GM18873 (cell line): ENCODE data around the gene GHRL.
"Not testable (repeated sequence)": the region's sequence is repeated elsewhere in the genome, so short reads cannot be mapped to it uniquely, and the experiment has no call there.

ENCODE experiments used
- ATAC-seq: cut with Tn5 transposase; IDR thresholded peaks from one replicate; pipeline ENCODE4 v1.9.1; 2021; ENCODE audit warnings: mild to moderate bottlenecking, moderate library complexity, moderate number of reproducible peaks; ENCODE audit not compliant: unreplicated experiment, low FRiP score

Gene GHRL

DNA sequence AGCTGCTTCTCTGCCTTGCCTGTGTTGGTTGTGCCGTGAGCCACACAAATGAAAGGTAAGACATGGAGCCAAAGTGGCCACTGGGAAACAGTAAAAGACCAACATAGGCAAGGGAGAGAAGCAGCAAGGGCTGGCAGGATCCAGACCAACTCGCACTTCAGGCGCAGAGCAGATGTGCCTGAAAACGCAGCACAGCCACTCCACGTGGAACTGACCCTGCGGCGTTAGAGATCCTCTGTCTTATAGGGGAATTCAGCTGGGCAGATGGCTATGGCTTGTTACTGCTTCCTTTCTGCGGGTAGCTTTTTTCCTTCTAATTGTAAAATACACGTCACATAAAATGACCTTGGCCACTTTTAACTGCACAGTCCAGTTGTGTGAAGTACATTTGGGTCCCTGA is 10.4 kb upstream of the GHRL start:
- no peak for ATAC-seq

DNA sequence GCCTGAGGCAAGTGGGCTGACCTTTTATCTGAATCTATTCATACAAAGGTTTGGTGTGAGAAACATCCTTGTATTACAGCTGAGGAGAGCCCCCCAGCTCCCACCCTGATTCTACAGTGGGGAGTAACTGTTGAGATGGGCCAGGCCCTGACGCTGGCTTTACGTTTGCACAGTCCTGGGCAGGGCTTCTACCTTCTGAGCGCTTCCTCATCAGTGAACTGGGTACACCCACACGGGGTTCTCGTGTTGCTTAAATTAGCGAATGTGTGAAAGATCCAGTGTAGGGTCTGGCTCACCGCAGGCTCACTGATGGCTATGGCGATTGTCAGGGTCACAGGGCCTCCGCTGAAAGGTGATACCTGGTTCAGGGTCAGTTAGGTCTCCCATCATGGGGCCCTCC is 7.3 kb upstream of the GHRL start:
- ATAC-seq = no peak

GRCh38 chr3:10299679-10300078 is 6.9 kb upstream of the GHRL start:
- no peak for ATAC-seq

GRCh38 chr3:10299175-10299574 is 6.4 kb upstream of the GHRL start:
- no peak for ATAC-seq

DNA sequence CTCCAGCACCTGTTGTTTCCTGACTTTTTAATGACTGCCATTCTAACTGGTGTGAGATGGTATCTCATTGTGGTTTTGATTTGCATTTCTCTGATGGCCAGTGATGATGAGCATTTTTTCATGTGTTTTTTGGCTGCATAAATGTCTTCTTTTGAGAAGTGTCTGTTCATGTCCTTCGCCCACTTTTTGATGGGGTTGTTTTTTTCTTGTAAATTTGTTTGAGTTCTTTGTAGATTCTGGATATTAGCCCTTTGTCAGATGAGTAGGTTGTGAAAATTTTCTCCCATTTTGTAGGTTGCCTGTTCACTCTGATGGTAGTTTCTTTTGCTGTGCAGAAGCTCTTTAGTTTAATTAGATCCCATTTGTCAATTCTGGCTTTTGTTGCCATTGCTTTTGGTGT is 5.3 kb upstream of the GHRL start:
- not testable (repeated sequence) for ATAC-seq

- no peak for ATAC-seq
Observed at GRCh38 chr3:10294030-10294586, 1.4 kb upstream of the GHRL start.

GRCh38 chr3:10291641-10292040 is 1.1 kb downstream of the GHRL start:
- no peak for ATAC-seq

GRCh38 chr3:10290481-10291176 is 2.1 kb downstream of the GHRL start:
- ATAC-seq = no peak

GRCh38 chr3:10289787-10290355 is 2.9 kb downstream of the GHRL start:
- no peak for ATAC-seq

GRCh38 chr3:10289077-10289476 is 3.7 kb downstream of the GHRL start:
- no peak for ATAC-seq

DNA sequence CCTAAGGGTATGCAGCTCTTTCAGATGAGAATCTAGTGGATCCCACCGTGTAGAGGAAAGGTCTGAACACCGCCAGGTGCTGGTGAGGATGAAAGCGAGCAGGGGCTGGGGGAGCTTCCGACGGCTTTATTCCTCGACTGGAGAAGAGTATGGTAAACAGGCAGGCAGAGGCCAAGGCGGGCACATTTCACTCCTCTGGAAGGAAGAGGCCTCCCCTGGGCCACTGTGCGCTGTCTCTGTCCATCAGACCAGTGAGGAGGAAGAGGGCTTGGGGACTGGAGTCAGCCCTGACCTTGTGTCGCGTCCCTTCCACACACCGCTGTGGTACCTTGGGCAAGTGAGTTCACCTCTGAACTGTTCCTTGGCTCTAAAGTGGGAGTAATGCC is 4.2 kb downstream of the GHRL start:
- ATAC-seq = no peak

GRCh38 chr3:10287936-10288574 is 4.7 kb downstream of the GHRL start:
- ATAC-seq = no peak

DNA sequence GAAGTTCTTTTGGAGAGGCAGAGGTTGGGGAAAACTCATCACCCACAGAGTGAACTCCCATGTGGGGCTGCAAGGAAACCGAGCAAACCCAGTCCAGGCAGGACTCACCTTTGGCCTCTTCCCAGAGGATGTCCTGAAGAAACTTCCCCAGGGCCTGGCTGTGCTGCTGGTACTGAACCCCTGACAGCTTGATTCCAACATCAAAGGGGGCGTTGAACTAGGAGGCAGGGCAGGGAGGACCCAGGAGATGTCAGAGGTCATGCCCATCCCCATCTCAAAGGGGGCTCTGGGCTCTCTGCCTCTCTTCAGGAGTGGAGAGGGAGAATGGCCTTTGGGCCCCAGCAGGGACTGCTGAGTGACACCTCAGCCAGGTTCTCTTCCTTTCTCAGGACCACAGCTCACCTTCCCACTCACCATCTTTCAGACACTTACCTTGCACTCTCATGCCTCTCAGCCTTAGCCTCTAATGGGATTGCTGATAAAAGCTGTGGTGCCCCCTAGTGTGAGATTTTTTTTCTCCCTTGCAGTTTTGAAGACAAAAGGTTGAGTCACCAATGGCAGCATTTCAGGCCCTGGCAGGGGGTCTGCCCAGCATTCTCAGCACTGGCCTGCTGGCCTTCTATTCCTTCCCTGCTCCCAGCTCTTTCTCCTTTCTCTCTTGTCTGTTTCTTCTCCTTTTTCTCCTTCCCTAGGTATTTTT is 6.0 kb downstream of the GHRL start:
- no peak for ATAC-seq

DNA sequence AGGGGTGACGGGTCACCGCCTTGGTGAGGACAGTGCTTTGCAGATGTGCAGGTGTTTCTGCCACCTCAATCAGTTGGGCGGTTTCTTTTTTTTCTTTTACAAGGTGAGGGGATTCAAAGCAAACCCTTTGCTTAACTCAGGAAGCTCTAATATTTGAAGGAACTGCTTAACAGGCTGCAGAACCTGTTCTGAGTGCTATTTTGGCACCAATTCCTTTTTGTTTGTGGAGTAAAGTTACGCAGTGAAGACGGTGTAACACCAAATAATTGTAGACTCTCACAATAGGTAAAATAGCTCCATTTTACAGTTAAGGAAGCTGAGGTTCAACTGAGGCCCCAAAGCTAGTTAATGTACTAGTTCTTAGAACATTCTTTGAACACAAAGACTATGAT is 6.6 kb downstream of the GHRL start:
- no peak for ATAC-seq

GRCh38 chr3:10285272-10286132 is 7.2 kb downstream of the GHRL start:
- no peak for ATAC-seq

- ATAC-seq = no peak
Observed at GRCh38 chr3:10284496-10284895, 8.3 kb downstream of the GHRL start.

GRCh38 chr3:10283638-10284037 is 9.1 kb downstream of the GHRL start:
- no peak for ATAC-seq

DNA sequence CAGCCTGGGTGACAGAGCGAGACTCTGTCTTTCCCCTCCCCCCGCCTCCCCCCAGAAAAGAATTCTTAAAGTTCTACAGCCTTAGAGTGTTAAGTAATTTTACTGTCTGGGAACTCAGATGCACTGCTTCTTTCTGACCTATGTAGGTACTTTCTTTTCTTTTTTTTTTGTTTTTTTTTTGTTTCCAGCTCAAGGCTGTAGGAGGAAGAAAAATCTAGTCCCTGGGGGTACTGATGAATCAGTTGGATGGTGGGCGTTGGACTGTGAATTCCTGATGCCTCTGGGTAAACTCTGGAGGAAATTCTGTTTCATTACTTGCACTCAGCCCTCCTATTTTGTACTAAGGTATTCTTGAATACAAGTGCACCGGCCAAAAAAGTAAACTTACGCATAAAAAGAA is 10.8 kb downstream of the GHRL start:
- ATAC-seq = no peak

DNA sequence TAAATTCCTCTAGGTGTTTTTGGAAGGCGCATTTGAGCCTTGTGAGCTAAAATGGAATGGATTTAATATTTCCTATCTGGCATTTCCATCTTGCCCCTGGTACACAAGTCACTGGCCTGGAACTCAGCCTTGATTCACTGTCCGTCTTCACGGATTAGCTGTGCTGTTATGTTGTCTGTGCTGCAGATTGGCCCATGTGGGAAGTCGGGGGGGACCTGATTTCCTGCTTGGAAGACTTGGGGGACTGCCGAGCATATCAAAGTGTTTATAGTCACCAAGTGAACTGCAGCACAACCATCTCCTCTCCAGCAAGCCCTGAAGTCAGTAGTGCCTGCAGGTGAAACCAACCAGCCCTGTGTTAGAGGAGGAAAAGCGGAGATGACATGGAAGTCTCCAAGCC is 12.2 kb downstream of the GHRL start:
- ATAC-seq = no peak

GRCh38 chr3:10280177-10280529 is 12.6 kb downstream of the GHRL start:
- no peak for ATAC-seq
